Ovary (tissue), 9 donors: ENCODE measurements around the gene ADAMTS12. TPM values are rescaled to one million over a fixed set of nuclear protein-coding genes. Genes with fewer than 3 reads are reported as not detected.

Experiments
- DNase-seq, 5 donors: peaks; one replicate each; pipeline ENCODE4 v3.0.0-alpha.2; 2019 to 2020
- H3K27ac ChIP-seq, 2 donors: fragments of 200-600 bp; one replicate each; pipeline versions ENCODE4 v1.5.1 to v1.8.0; 2019 to 2022
- H3K27me3 ChIP-seq: fragments of 200-600 bp; one replicate; pipeline ENCODE4 v1.8.0; 2022
- H3K36me3 ChIP-seq: fragments of 200-600 bp; sonication (generic); one replicate; pipeline ENCODE4 v1.5.1; 2019
- H3K4me1 ChIP-seq: one replicate; pipeline ENCODE4 v1.8.1; 2013; ENCODE audit warnings: mild to moderate bottlenecking, moderate library complexity; ENCODE audit not compliant: insufficient read depth
- H3K4me3 ChIP-seq: fragments of 200-600 bp; sonication (generic); one replicate; pipeline ENCODE4 v1.5.1; 2017
- H3K9me3 ChIP-seq, 2 donors: fragments of 200-600 bp in 1 of 2; sonication (generic) in 1 of 2; one replicate each; pipeline versions ENCODE4 v1.5.1 to v1.8.1; 2013 to 2019; ENCODE audit warnings: mild to moderate bottlenecking in 1 of 2, moderate library complexity in 1 of 2
- CTCF ChIP-seq, 3 donors: fragments of 450-650 bp in 2 of 3; fragments of 200-600 bp in 1 of 3; IDR thresholded peaks; one replicate each; pipeline versions ENCODE4 v1.5.1 to v1.8.0; 2016 to 2022; ENCODE audit warnings: antibody characterized with exemption in 3 of 3, mild to moderate bottlenecking in 1 of 3
- EP300 ChIP-seq: sonication (generic); formaldehyde crosslinking; IDR thresholded peaks from one replicate; pipeline ENCODE4 v1.6.1; 2017; ENCODE audit warnings: antibody characterized with exemption
- POLR2A ChIP-seq: fragments of 450-650 bp; IDR thresholded peaks from one replicate; pipeline ENCODE4 v1.6.1; 2017; ENCODE audit warnings: antibody characterized with exemption, mild to moderate bottlenecking, moderate library complexity
- WGBS, 3 donors: extraction: QIAGEN DNeasy Blood & Tissue Kit in 1 of 3; methylation state at CpG; one replicate each; pipeline versions ENCODE4 v1.1.5 to v1.1.7; 2013 to 2017; 5-methylcytosine and 5-hydroxymethylcytosine counted together
- intact Hi-C, 4 donors: fragments of 100-400 bp; cut with DNase I; formaldehyde crosslinking; loops; one replicate each; pipeline versions ENCODE4 v1.11.0 to v1.15.1; 2022 to 2023
- polyA plus RNA-seq, 2 donors: library from polyadenylated mRNA; stranded (reverse); fragments of 200-250 nt in 1 of 2; fragments of 350-450 nt in 1 of 2; fragmentation: Illumina TruSeq in 1 of 2; extraction: RNeasy Lipid Tissue Mini Kit (QIAGEN cat#74804) in 1 of 2; gene quantifications; one replicate each; pipeline ENCODE4 v1.2.3, GENCODE V29; 2013 to 2014
- total RNA-seq, 7 donors: library from RNA; depleted of rRNA in 2 of 7; stranded (reverse); fragments of >200 nt in 2 of 7; fragmentation: NEBNext Ultra II Directional in 3 of 7; extraction: Animal tissue kit (Norgen Biotek cat#: 25700) in 3 of 7; gene quantifications; one replicate each; pipeline versions ENCODE4 v1.1.0 to v1.2.4, GENCODE V29; 2016 to 2023
- donor health status: DM: no; HTN: no; CAD: no; lungs with moderate emphysema.
- donor health status: DM: no; HTN: no; CAD: no.
- donor health status: Bipolar disorder and iron deficiency.
- donor health status: DM: yes; HTN: yes; CAD: no.
- donor health status: DM: no; HTN: no; CAD: no.
- donor health status: DM: yes; HTN: yes; CAD: no.

Gene ADAMTS12
- total and polyA plus RNA-seq, 9 donors = 2.9 to 9.8 (median 5.5) TPM

DNA sequence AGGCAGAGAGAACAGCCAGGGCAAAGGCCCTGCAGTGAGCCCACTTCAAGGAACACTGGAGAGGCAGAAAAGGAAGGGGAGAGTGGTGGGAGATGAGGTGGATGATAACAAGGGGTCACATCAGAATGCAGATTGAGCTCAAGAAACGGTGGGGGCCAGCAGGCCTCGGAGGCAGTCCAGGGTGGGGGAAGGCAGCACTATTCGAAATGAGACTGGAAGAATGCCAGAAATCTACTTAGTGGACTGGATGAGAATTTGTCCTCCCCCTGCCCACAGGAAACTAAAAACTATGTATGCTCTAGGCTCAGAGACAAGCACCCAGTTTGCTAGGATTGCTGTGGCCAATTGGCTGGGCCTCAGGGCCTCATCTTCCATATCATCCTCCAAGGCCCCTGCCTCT, 148.7 kb downstream of the ADAMTS12 start:
- no peak for DNase-seq
- TF ChIP-seq CTCF (IDR thresholded peaks at IDR 0.05) = no peak
- no peaks in the 10 kb centered on the region for H3K9me3 ChIP-seq
- 43 to 68% (median 58%) methylated on average over 3 of the region's 3 CpGs for WGBS, 3 donors
- H3K4me3 ChIP-seq = no peak overlapping the region
- H3K4me1 ChIP-seq = no peaks in the 10 kb centered on the region
- no peak overlapping the region for H3K27ac ChIP-seq
- intact Hi-C loops = no loop called here
- H3K27me3 ChIP-seq = no peaks in the 10 kb centered on the region
- H3K36me3 ChIP-seq = no peaks in the 10 kb centered on the region

GRCh38 chr5:33742181-33742580, 149.6 kb downstream of the ADAMTS12 start:
- no peak for DNase-seq
- 59 to 65% (median 64%) methylated on average over 2 of the region's 2 CpGs for WGBS, 3 donors
- Histone ChIP-seq H3K9me3 (no peaks in the 10 kb centered on the region), H3K36me3 (no peaks in the 10 kb centered on the region), H3K27ac (no peak overlapping the region), H3K27me3 (no peaks in the 10 kb centered on the region), H3K4me1 (no peaks in the 10 kb centered on the region), H3K4me3 (no peak overlapping the region)
- intact Hi-C loops = no loop called here
- TF ChIP-seq EP300 (no peak), POLR2A (no peak), CTCF (IDR thresholded peaks at IDR 0.05) (no peak)

DNA sequence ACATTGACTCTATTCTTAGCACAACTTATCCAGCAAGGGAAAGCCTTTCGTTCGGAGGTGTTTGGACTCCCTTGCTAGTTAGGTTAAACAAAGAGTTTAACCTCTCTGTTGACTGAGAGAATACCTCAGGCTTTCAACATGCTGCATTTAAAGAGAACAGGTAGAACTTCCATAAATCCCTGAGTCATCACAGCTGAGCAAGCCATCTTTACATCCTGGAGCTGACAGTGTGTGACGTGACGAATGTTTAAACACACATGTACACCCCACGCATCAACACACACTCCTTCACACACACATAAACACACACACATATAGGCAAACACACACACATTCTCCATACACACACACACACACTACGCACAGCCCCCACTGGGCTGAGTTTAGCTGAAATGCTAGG, 152.8 kb downstream of the ADAMTS12 start:
- no peaks in the 10 kb centered on the region for H3K4me1 ChIP-seq
- H3K4me3 ChIP-seq = no peak overlapping the region
- H3K27me3 ChIP-seq = no peaks in the 10 kb centered on the region
- TF ChIP-seq CTCF (IDR thresholded peaks at IDR 0.05) (no peak), POLR2A (no peak), EP300 (no peak)
- 77 to 90% (median 80%) methylated on average over 6 of the region's 6 CpGs for WGBS, 3 donors
- intact Hi-C loops = no loop called here
- H3K9me3 ChIP-seq = no peaks in the 10 kb centered on the region
- H3K36me3 ChIP-seq = no peaks in the 10 kb centered on the region
- DNase-seq = no peak
- H3K27ac ChIP-seq = no peak overlapping the region

DNA sequence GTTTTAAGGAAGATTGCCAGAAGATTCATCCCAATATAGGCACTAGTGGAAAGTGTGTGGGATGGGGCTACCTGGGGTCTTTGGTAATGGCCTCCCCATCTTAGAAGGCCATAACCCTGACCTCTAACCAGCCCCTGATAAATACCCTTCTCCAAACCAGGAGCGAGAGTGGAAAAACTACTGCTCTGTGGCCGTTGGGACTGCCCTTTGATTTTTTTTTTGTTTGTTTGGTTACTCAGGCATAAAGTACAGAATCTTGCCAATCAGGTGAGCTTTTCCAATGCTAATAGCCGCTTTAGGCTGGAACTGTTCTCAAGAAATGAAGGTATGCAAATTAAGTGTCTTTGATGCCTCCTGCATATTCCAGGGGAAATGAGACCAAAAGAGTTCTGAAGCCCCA, 153.7 kb downstream of the ADAMTS12 start:
- no peak for TF ChIP-seq POLR2A
- H3K9me3 ChIP-seq = no peaks in the 10 kb centered on the region
- 82 to 92% (median 88%) methylated on average over 3 of the region's 3 CpGs for WGBS, 3 donors
- intact Hi-C loops = no loop called here
- H3K36me3 ChIP-seq = no peaks in the 10 kb centered on the region
- no peaks in the 10 kb centered on the region for H3K4me1 ChIP-seq
- no peak for DNase-seq
- no peak overlapping the region for H3K27ac ChIP-seq
- no peak overlapping the region for H3K4me3 ChIP-seq
- H3K27me3 ChIP-seq = no peaks in the 10 kb centered on the region

GRCh38 chr5:33737697-33738096, 154.1 kb downstream of the ADAMTS12 start:
- no peak overlapping the region for H3K27ac ChIP-seq
- H3K4me1 ChIP-seq = no peaks in the 10 kb centered on the region

More at GRCh38 chr5:33737697-33738096, 154.1 kb downstream of the ADAMTS12 start:
- Histone ChIP-seq H3K4me3 (no peak overlapping the region), H3K27me3 (no peaks in the 10 kb centered on the region), H3K9me3 (no peaks in the 10 kb centered on the region), H3K36me3 (no peaks in the 10 kb centered on the region)
- TF ChIP-seq CTCF (IDR thresholded peaks at IDR 0.05) (no peak), POLR2A (no peak), EP300 (no peak)
- WGBS, 3 donors = 81 to 92% (median 83%) methylated on average over 2 of the region's 2 CpGs
- intact Hi-C loops = no loop called here
- DNase-seq = no peak
